GOT3 (cell line): ENCODE measurements around the gene FOXO6.
"Not testable (repeated sequence)": the region's sequence is repeated elsewhere in the genome, so short reads cannot be mapped to it uniquely, and the experiment has no call there.

Source experiments
- DNase-seq: peaks from one replicate; lab custom pipeline; 2025; ENCODE audit warnings: mixed read lengths; lab: John Stamatoyannopoulos, UW

FOXO6 gene

GRCh38 chr1:41329662-41330587 is 31.3 kb upstream of the FOXO6 start:
- DNase-seq, result no peak

- DNase-seq, result no peak
Measured at GRCh38 chr1:41330588-41331545, 30.4 kb upstream of the FOXO6 start.

GRCh38 chr1:41331546-41331917 is 29.7 kb upstream of the FOXO6 start:
- DNase-seq, result no peak

DNA sequence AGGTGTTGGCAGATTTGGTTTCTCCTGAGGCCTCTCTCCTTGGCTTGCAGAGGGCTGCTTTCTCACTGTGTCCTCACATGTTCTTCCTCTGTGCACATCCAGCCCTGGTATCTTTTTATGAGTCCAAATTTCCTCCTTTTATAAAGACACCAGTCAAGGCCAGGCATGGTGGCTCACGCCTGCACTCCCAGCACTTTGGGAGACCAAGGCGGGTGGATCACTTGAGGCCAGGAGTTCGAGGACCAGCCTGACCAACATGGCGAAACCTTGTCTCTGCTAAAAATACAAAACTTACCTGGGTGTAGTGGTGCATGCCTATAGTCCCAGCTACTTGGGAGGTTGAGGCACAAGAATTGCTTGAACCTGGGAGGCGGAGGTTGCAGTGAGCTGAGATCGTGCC is 29.1 kb upstream of the FOXO6 start:
- not testable (repeated sequence) for DNase-seq

- no peak for DNase-seq
Measured at GRCh38 chr1:41333146-41333784, 28.0 kb upstream of the FOXO6 start.

DNA sequence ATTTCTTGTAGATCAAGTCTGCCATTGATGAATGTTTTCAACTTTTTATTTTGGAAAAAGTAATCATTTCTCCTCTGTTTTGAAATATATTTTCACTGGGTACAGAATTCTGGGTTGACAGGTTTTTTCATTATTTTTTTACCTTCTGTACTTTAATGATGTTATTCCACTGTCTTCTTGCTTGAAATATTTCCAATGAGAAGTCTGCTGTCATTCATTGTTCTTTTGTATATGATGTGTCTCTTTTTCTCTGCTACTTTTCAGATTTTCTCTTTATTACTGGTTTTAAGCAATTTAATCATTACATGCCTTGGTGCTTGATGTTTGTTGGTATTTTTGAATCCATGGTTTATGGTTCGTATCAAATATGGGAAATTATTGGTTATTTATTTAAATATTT is 22.4 kb upstream of the FOXO6 start:
- DNase-seq, result no peak

- no peak for DNase-seq
Measured at GRCh38 chr1:41340655-41341364, 20.4 kb upstream of the FOXO6 start.

DNA sequence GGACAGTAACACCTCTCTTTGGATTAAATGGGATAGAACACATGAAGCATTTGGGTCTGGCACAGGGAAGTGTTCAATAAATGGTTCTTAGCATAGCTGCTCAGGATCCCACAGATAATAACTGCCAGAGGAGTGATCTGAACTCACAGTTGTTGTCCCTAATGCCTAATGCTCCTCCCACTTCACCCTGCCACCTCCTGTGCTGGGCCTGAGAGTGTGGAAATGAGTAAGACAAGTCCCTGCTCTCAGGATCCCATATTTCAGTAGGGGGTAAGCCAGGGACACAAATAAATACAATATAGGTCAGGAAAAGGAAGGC is 19.9 kb upstream of the FOXO6 start:
- no peak for DNase-seq

DNA sequence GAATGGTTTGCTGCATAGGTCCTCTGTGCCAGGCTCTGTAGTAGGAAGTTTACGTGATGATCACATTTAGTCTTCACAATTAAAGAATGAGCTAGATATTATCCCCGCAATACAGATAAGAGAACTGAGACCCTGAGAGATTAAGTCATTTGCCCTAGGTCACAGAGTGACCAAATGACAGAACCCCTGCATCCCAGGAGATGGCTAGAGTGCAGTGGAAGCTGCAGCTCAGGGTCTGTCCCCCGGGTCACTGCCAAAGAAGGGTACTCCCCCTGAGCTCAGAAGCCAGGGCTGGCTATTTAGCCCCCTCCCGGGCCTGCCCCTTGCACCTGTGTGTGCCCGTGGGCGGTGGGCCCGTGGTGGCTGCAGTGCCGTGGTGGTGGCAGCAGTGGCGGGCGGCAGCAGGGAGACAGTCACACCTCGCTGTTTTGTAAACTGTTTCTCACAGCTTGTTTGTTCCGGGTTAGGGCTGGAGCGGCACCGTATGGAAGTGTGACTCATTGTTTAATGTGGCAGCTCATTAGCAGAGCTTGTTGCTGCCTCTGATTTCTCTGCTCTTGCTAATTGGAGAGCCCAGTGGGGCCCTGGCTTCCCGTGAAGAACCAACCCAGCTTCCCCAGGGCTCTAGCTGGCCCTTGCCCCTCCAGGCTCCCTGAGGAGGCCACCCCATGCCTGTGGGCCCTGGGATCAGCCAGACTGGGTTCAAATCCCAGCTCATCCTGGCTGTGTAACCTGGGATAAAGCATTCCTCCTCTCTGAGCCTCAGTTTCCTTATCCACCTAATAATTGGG is 19.3 kb upstream of the FOXO6 start:
- DNase-seq, result no peak

- no peak for DNase-seq
Measured at GRCh38 chr1:41342774-41343355, 18.4 kb upstream of the FOXO6 start.

GRCh38 chr1:41343790-41344699 is 17.2 kb upstream of the FOXO6 start:
- DNase-seq, result no peak

DNA sequence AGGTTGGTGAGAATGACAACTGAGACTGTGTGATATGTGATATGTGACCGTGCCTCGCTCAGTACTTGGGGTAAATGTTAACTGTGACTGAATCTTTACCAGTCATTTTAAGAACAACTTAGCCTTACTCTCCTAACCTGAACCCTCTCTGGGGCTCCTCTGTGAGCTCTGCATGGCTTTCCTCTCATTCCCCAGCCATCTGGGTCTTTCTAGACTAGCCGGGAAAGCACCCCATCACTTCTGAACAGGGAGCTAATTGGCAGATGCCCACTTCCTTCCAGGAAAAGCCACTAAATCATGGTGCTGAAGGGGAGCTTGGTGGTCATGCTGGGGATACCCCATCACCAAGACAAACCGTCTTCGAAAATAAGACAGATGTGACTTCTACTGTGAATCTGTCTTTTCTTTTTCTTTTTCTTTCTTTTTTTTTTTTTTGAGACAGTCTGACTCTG is 16.5 kb upstream of the FOXO6 start:
- no peak for DNase-seq

DNA sequence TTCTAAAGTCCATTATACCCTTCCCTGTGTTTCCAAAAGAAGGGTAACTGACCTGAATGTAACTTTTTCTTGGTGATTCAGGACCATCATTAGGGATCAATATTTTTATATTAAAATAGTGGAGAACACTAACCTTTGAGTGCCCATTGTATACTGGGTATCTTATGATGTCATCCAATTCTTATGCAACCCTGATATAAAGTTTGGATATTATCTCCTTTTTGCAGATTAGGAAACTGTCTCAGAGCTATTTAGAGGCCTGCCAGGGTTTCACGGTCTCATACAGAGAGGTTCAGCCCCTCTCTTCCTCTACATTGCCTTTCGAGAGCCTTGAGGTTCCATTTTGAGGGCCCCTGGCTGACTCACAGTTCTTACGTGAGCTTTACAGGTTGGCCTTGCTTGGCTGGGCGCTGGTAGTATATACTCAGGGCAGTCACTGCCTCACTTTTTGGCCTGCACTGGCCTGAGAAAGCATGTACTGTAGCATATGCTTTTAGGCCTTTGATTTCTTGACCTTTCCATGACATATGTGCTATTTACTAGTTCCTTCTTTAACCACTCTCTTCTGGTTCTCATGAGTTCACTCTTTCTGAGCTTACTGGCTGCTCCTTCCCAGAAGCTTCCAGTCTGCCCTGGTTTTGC is 15.7 kb upstream of the FOXO6 start:
- no peak for DNase-seq

DNA sequence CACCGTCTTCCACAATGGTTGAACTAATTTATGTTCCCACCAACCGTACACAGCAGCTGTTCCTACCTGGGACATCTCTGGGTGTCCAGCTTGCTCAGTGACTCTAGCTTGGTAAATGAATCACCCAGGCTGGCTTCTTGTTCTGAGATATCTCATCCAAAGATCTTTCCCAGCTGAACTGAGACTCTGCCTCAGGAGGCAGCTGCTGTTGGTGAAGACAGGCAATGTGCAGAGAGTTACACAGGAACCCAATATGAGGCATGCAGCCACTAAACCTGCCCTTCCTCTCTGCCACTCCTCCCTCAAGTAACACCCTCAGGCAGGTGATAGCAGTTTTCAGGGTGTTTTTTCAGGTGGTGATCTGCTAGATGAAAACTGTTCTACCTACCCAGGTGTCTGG is 14.0 kb upstream of the FOXO6 start:
- no peak for DNase-seq

GRCh38 chr1:41348394-41348793 is 12.8 kb upstream of the FOXO6 start:
- no peak for DNase-seq

DNA sequence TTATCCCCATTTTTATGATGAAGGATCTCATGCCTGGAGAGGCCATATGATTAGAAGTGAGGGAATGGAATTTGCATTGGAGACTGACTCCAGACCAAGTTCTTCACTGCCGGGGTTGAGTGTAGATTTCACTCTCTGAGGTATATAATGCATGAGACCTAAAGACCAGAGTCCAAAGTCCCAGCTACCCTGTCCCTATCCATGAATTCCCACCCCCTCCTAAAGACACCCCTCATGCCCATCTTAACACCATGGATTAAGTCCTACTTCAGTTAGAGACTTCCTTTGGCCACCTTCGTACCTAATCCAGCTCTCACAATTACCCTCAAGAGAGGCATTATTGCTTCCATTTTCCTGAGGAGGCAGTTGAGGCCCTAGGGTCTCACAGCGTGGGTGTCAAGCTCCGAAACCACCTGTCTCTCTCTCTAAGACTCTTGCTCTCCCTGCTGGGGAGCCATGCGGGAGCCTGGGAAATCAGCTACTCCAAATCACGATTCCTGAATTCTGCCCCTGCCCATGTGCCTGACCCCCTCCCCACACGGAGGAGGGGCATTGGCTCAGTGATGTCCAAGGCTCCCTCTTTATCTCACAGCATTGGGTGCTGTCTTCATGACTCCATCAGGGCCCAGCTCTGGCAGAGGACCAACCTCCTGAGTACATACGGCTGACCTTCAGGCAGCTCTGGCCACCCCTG is 11.7 kb upstream of the FOXO6 start:
- no peak for DNase-seq

DNA sequence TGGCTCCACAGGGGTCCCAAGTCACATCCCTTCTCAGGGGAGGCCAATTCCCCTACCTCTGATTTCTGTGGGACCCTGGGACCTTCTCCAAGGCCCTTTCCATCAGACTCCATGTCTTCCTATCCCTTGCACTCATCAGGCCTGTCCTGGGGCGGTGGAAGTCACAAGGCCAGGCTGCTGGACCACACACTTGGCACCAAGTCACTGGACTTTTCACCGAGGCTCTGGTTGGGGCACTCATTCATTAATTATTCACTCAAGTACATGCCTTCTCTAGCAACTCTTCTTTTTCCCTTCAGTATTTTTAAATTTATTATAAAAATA is 11.2 kb upstream of the FOXO6 start:
- no peak for DNase-seq
